ENCODE results near the gene MYADM.

MYADM gene

DNA sequence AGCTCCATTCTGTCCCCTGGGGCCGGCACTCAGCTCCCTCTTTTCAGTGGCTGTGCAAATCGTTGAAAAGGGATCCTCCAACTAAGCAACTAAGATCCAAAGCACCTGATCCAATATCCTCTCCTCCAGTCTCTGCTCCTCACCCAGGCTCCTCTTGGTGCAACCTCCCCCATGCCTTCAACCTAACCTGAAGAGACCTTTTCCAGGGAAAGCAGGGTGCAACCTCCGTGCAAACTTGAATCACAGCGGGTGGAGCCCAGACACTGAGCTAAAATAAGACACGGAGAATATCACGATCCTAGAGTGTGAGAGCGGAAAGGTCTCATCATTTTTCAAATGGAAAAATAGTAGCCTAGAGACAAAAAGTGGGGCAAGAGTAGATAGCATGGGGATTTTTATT lies 49.7 kb downstream of the MYADM start:
- DNase-seq = no peak

Measured in NCI-H1417 (cell line).